Mesendoderm (in vitro differentiated cells): Measurements from ENCODE around the gene PAX5.
A peak's percentile ranks its signal among the peaks of the same experiment; 100 is the strongest.

Source experiments
- DNase-seq: peaks from one replicate; pipeline ENCODE4 v3.0.0; 2013
- H2AK5ac ChIP-seq: 2 replicates; pipeline ENCODE4 v1.6.1; 2013; ENCODE audit warnings: low read length, inconsistent platforms
- H2BK120ac ChIP-seq: 2 replicates; pipeline ENCODE4 v1.6.1; 2013; ENCODE audit warnings: low read depth, mild to moderate bottlenecking, low read length, moderate library complexity, mixed read lengths
- H2BK15ac ChIP-seq: replicated peaks from 2 replicates; pipeline ENCODE4 v1.6.1; 2013; ENCODE audit warnings: low read depth, mild to moderate bottlenecking, moderate library complexity
- H2BK5ac ChIP-seq: 2 replicates; pipeline ENCODE4 v1.6.1; 2013; ENCODE audit warnings: low read length, inconsistent platforms
- H3K18ac ChIP-seq: 2 replicates; pipeline ENCODE4 v1.6.1; 2013; ENCODE audit warnings: mild to moderate bottlenecking, low read length, mixed read lengths
- H3K23ac ChIP-seq: one replicate; pipeline ENCODE4 v1.6.1; 2013; ENCODE audit warnings: low read length
- H3K27ac ChIP-seq: 2 replicates; pipeline ENCODE4 v1.5.1; 2013; ENCODE audit warnings: low read depth, mild to moderate bottlenecking, inconsistent platforms, low read length, moderate library complexity
- H3K27me3 ChIP-seq: 2 replicates; pipeline ENCODE4 v1.6.1; 2013; ENCODE audit warnings: low read length, control low read depth, mild to moderate bottlenecking, inconsistent platforms; ENCODE audit not compliant: insufficient read depth, poor library complexity
- H3K36me3 ChIP-seq: 2 replicates; pipeline ENCODE4 v1.6.1; 2013; ENCODE audit warnings: low read length, inconsistent platforms; ENCODE audit not compliant: control insufficient read depth, insufficient read depth
- H3K4ac ChIP-seq: one replicate; pipeline ENCODE4 v1.6.1; 2013; ENCODE audit warnings: low read depth, mild to moderate bottlenecking, low read length, moderate library complexity
- H3K4me1 ChIP-seq: 2 replicates; pipeline ENCODE4 v1.6.1; 2013; ENCODE audit warnings: low read depth, low read length, inconsistent platforms; ENCODE audit not compliant: control insufficient read depth
- H3K4me2 ChIP-seq: 2 replicates; pipeline ENCODE4 v1.6.1; 2013; ENCODE audit warnings: low read length
- H3K4me3 ChIP-seq: 2 replicates; pipeline ENCODE4 v1.5.1; 2013; ENCODE audit warnings: mild to moderate bottlenecking, low read length
- H3K56ac ChIP-seq: one replicate; pipeline ENCODE4 v1.6.1; 2013; ENCODE audit warnings: low read length
- H3K79me1 ChIP-seq: 2 replicates; pipeline ENCODE4 v1.6.1; 2013; ENCODE audit warnings: low read length, inconsistent platforms
- H3K79me2 ChIP-seq: 2 replicates; pipeline ENCODE4 v1.6.1; 2013; ENCODE audit warnings: mild to moderate bottlenecking, low read length; ENCODE audit not compliant: control insufficient read depth, insufficient read depth
- H3K9ac ChIP-seq: 2 replicates; pipeline ENCODE4 v1.6.1; 2013; ENCODE audit warnings: low read length, inconsistent platforms
- H4K5ac ChIP-seq: one replicate; pipeline ENCODE4 v1.6.1; 2013; ENCODE audit warnings: low read length
- H4K8ac ChIP-seq: one replicate; pipeline ENCODE4 v1.6.1; 2013; ENCODE audit warnings: low read depth, mild to moderate bottlenecking, control low read depth, low read length, moderate library complexity
- WGBS: extraction: QIAGEN DNeasy Blood & Tissue Kit; methylation state at CpG from one replicate; pipeline ENCODE4 v1.1.7; 2013; ENCODE audit warnings: low lambda C conversion rate, missing lambda C conversion rate; ENCODE audit not compliant: insufficient coverage; ENCODE audit errors: extremely low coverage; 5-methylcytosine and 5-hydroxymethylcytosine counted together

The PAX5 gene

GRCh38 chr9:36938617-36939016 lies 95.5 kb downstream of the PAX5 start:
- Histone ChIP-seq H3K23ac (no peak overlapping the region), H3K79me1 (no peaks in the 10 kb centered on the region), H3K56ac (no peak overlapping the region), H4K5ac (no peak overlapping the region), H2BK15ac (no peak overlapping the region), H3K18ac (no peak overlapping the region), H3K4me3 (no peak overlapping the region), H3K36me3 (no peaks in the 10 kb centered on the region), H3K79me2 (no peaks in the 10 kb centered on the region), H3K4me1 (no peaks in the 10 kb centered on the region), H3K27ac (no peak overlapping the region), H3K4ac (no peak overlapping the region), H2AK5ac (no peak overlapping the region), H3K9ac (no peak overlapping the region), H2BK120ac (no peak overlapping the region), H3K27me3 (no peaks in the 10 kb centered on the region), H3K4me2 (no peak overlapping the region), H4K8ac (no peak overlapping the region), H2BK5ac (no peak overlapping the region)
- WGBS, result no CpG with 5 or more reads among the region's 6 CpGs
- DNase-seq, result no peak

- Histone ChIP-seq H4K5ac (no peak overlapping the region), H3K23ac (no peak overlapping the region), H2AK5ac (no peak overlapping the region), H4K8ac (no peak overlapping the region), H3K36me3 (no peaks in the 10 kb centered on the region), H3K9ac (no peak overlapping the region), H3K79me1 (no peaks in the 10 kb centered on the region), H3K4me3 (no peak overlapping the region), H3K18ac (no peak overlapping the region), H3K4me2 (no peak overlapping the region), H3K4ac (no peak overlapping the region), H3K79me2 (no peaks in the 10 kb centered on the region), H2BK120ac (no peak overlapping the region), H2BK15ac (no peak overlapping the region), H2BK5ac (no peak overlapping the region), H3K27me3 (no peaks in the 10 kb centered on the region), H3K27ac (no peak overlapping the region), H3K56ac (no peak overlapping the region), H3K4me1 (no peaks in the 10 kb centered on the region)
- no CpG with 5 or more reads among the region's 4 CpGs for WGBS
- no peak for DNase-seq
Measured at GRCh38 chr9:36937951-36938350, 96.1 kb downstream of the PAX5 start.

- H4K5ac ChIP-seq, result no peak overlapping the region
- H2BK15ac ChIP-seq, result no peak overlapping the region
- no peak overlapping the region for H2BK120ac ChIP-seq
- H3K4me1 ChIP-seq, result no peaks in the 10 kb centered on the region
- H3K23ac ChIP-seq, result no peak overlapping the region
- H3K27me3 ChIP-seq, result no peaks in the 10 kb centered on the region
- no peaks in the 10 kb centered on the region for H3K79me1 ChIP-seq
- H3K4ac ChIP-seq, result no peak overlapping the region
- no peak overlapping the region for H3K56ac ChIP-seq
- H3K79me2 ChIP-seq, result no peaks in the 10 kb centered on the region
- H2BK5ac ChIP-seq, result no peak overlapping the region
- H3K4me3 ChIP-seq, result no peak overlapping the region
- no peak overlapping the region for H4K8ac ChIP-seq
- no peak overlapping the region for H3K4me2 ChIP-seq
- no peaks in the 10 kb centered on the region for H3K36me3 ChIP-seq
- H3K9ac ChIP-seq, result no peak overlapping the region
- no peak overlapping the region for H3K18ac ChIP-seq
- WGBS, result no CpG with 5 or more reads among the region's 7 CpGs
- H3K27ac ChIP-seq, result no peak overlapping the region
- DNase-seq, result no peak
- no peak overlapping the region for H2AK5ac ChIP-seq
Measured at GRCh38 chr9:36937346-36937745, 96.7 kb downstream of the PAX5 start.

- H2AK5ac ChIP-seq, result no peak overlapping the region
- no peaks in the 10 kb centered on the region for H3K36me3 ChIP-seq
- no peak overlapping the region for H4K8ac ChIP-seq
- H3K18ac ChIP-seq, result no peak overlapping the region
- no peak overlapping the region for H2BK5ac ChIP-seq
- H3K4me2 ChIP-seq, result no peak overlapping the region
- no peak for DNase-seq
- no peak overlapping the region for H3K4ac ChIP-seq
- H3K4me3 ChIP-seq, result no peak overlapping the region
- H3K79me2 ChIP-seq, result no peaks in the 10 kb centered on the region
- no peaks in the 10 kb centered on the region for H3K79me1 ChIP-seq
- no peak overlapping the region for H2BK15ac ChIP-seq
- H3K27me3 ChIP-seq, result no peaks in the 10 kb centered on the region
- H3K56ac ChIP-seq, result no peak overlapping the region
- H3K9ac ChIP-seq, result no peak overlapping the region
- H3K23ac ChIP-seq, result peak overlapping the region; percentile 18
- no peak overlapping the region for H4K5ac ChIP-seq
- no peak overlapping the region for H2BK120ac ChIP-seq
- no peak overlapping the region for H3K27ac ChIP-seq
- H3K4me1 ChIP-seq, result no peaks in the 10 kb centered on the region
Measured at GRCh38 chr9:36936498-36936831, 97.6 kb downstream of the PAX5 start.

- Histone ChIP-seq H2BK120ac (no peak overlapping the region), H3K56ac (no peak overlapping the region), H3K4me3 (no peak overlapping the region), H3K23ac (no peak overlapping the region), H3K18ac (no peak overlapping the region), H3K79me1 (no peaks in the 10 kb centered on the region), H4K5ac (no peak overlapping the region), H2AK5ac (no peak overlapping the region), H3K27me3 (no peaks in the 10 kb centered on the region), H4K8ac (no peak overlapping the region), H3K36me3 (no peaks in the 10 kb centered on the region), H3K79me2 (no peaks in the 10 kb centered on the region), H2BK15ac (no peak overlapping the region), H3K9ac (no peak overlapping the region), H3K4me2 (no peak overlapping the region), H3K4me1 (no peaks in the 10 kb centered on the region), H3K27ac (no peak overlapping the region), H3K4ac (no peak overlapping the region), H2BK5ac (no peak overlapping the region)
- no CpG with 5 or more reads among the region's 9 CpGs for WGBS
- no peak for DNase-seq
Measured at GRCh38 chr9:36935768-36936497, 98.1 kb downstream of the PAX5 start.

- no peak for DNase-seq
- Histone ChIP-seq H3K27ac (no peak overlapping the region), H3K79me1 (no peaks in the 10 kb centered on the region), H2BK120ac (no peak overlapping the region), H3K23ac (no peak overlapping the region), H3K4me1 (no peaks in the 10 kb centered on the region), H4K8ac (no peak overlapping the region), H3K79me2 (no peaks in the 10 kb centered on the region), H3K9ac (no peak overlapping the region), H3K4me2 (no peak overlapping the region), H2AK5ac (no peak overlapping the region), H3K56ac (no peak overlapping the region), H2BK5ac (no peak overlapping the region), H3K27me3 (no peaks in the 10 kb centered on the region), H3K4me3 (no peak overlapping the region), H4K5ac (no peak overlapping the region), H2BK15ac (no peak overlapping the region), H3K4ac (no peak overlapping the region), H3K36me3 (no peaks in the 10 kb centered on the region), H3K18ac (no peak overlapping the region)
- WGBS, result no CpG with 5 or more reads among the region's 4 CpGs
Measured at GRCh38 chr9:36935332-36935731, 98.7 kb downstream of the PAX5 start.
